ENCODE results near the gene OPCML. TPM values are rescaled to one million over a fixed set of nuclear protein-coding genes. Genes with fewer than 3 reads are reported as not detected.

OPCML gene
- total and polyA plus RNA-seq, 2 of the 13 experiments (the other 11 are each of a cell fraction or from before 2014, with no cell fraction given) = not detected

DNA sequence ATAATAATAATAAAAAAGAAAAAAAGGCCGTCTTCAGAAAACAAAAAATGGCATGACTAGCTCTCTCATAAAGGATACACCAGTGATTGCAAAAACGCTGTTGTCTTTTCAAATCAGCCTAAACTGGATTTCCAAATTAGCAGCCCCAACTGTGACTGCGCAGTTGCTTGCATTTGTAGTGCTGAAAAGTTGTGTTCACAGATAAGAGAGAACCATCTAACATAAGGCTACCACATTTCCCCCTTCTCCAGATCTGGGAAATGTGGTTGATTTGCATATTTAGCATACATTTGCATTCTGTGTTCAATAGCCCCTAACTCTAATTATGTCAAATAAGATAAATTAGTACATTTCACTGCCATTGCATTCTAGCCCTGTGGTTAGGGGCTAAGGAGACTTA lies 650.7 kb downstream of the OPCML start:
- ChIA-PET CTCF (ENCODE audit: low intra/inter-chr PET ratio, low total read pairs) (no interaction called here), POLR2A (no interaction called here)
- DNase-seq (ENCODE audit: low spot score) (no peak), ATAC-seq (no peak), FAIRE-seq (no peak)
- in situ Hi-C loops (cut with HindIII; ENCODE audit: extremely low pct_ligation_motif_present, low pct_unique_long_range_greater_than_20kb) = no loop called here
- intact Hi-C loops (cut with micrococcal nuclease; ENCODE audit: unreplicated experiment) = no loop called here
- no peak overlapping the region for H3K4me2 ChIP-seq (ENCODE audit: low read depth, low read length)
- no peaks in the 10 kb centered on the region for H3K79me2 ChIP-seq (ENCODE audit: insufficient read depth, low read length)
- no peak overlapping the region for H3K9ac ChIP-seq (ENCODE audit: insufficient read depth, low read depth, low read length)
- H3K9me3 ChIP-seq (ENCODE audit: low read length) = no peaks in the 10 kb centered on the region
- no peaks in the 10 kb centered on the region for H3K4me1 ChIP-seq (ENCODE audit: insufficient read depth, low read length)
- H3K27ac ChIP-seq (ENCODE audit: extremely low read length, insufficient read depth, low read length) = no peak overlapping the region
- H3K36me3 ChIP-seq (replicated peaks in 1 of 2; ENCODE audit: control insufficient read depth in 1 of 2, insufficient read depth in 2 of 2, low read length in 2 of 2) = no peaks in the 10 kb centered on the region
- H4K20me1 ChIP-seq (ENCODE audit: insufficient read depth, low read length) = no peaks in the 10 kb centered on the region
- H2AFZ ChIP-seq (ENCODE audit: low read length) = no peak overlapping the region
- 37% methylated on average over 3 of the region's 3 CpGs for WGBS (ENCODE audit: low lambda C conversion rate)
- H3K4me3 ChIP-seq (replicated peaks in 1 of 3; ENCODE audit: insufficient read depth in 1 of 3, low read depth in 2 of 3, low read length in 3 of 3) = no peak overlapping the region
- no peaks in the 10 kb centered on the region for H3K27me3 ChIP-seq (ENCODE audit: control insufficient read depth in 1 of 2, insufficient read depth in 2 of 2, low read length in 2 of 2)
- no peak for TF ChIP-seq KAT8 (CRISPR knock-in tag; IDR thresholded peaks at IDR 0.05)
- TF ChIP-seq, protein P1, sequence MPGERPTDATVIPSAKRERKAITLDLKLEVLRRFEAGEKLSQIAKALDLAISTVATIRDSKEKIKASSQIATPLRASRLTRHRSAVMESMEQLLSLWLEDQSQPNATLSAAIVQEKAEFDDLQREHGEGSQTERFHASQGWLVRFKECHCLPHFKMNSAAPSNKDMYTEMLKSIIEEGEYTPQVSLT (CRISPR knock-in tag; IDR thresholded peaks at IDR 0.05; ENCODE audit: borderline replicate concordance, low read depth) = no peak
- no peak for TF ChIP-seq FOXP1 (IDR thresholded peaks at IDR 0.05)
- no peak for TF ChIP-seq FOXP1 (CRISPR knock-in tag; IDR thresholded peaks at IDR 0.05)
- TF ChIP-seq, protein P2, sequence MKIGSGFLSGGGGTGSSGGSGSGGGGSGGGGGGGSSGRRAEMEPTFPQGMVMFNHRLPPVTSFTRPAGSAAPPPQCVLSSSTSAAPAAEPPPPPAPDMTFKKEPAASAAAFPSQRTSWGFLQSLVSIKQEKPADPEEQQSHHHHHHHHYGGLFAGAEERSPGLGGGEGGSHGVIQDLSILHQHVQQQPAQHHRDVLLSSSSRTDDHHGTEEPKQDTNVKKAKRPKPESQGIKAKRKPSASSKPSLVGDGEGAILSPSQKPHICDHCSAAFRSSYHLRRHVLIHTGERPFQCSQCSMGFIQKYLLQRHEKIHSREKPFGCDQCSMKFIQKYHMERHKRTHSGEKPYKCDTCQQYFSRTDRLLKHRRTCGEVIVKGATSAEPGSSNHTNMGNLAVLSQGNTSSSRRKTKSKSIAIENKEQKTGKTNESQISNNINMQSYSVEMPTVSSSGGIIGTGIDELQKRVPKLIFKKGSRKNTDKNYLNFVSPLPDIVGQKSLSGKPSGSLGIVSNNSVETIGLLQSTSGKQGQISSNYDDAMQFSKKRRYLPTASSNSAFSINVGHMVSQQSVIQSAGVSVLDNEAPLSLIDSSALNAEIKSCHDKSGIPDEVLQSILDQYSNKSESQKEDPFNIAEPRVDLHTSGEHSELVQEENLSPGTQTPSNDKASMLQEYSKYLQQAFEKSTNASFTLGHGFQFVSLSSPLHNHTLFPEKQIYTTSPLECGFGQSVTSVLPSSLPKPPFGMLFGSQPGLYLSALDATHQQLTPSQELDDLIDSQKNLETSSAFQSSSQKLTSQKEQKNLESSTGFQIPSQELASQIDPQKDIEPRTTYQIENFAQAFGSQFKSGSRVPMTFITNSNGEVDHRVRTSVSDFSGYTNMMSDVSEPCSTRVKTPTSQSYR (CRISPR knock-in tag; IDR thresholded peaks at IDR 0.05; ENCODE audit: borderline replicate concordance) = no peak
- TF ChIP-seq HMG20B (CRISPR knock-in tag; conservative IDR thresholded peaks at IDR 0.05) = no peak
- TF ChIP-seq, protein P3, sequence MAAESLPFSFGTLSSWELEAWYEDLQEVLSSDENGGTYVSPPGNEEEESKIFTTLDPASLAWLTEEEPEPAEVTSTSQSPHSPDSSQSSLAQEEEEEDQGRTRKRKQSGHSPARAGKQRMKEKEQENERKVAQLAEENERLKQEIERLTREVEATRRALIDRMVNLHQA (CRISPR knock-in tag; IDR thresholded peaks at IDR 0.05) = no peak
- no peak for TF ChIP-seq PLRG1 (conservative IDR thresholded peaks at IDR 0.05)
- TF ChIP-seq, protein P4, sequence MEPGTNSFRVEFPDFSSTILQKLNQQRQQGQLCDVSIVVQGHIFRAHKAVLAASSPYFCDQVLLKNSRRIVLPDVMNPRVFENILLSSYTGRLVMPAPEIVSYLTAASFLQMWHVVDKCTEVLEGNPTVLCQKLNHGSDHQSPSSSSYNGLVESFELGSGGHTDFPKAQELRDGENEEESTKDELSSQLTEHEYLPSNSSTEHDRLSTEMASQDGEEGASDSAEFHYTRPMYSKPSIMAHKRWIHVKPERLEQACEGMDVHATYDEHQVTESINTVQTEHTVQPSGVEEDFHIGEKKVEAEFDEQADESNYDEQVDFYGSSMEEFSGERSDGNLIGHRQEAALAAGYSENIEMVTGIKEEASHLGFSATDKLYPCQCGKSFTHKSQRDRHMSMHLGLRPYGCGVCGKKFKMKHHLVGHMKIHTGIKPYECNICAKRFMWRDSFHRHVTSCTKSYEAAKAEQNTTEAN (CRISPR knock-in tag; conservative IDR thresholded peaks at IDR 0.05) = no peak
- TF ChIP-seq, protein P5, sequence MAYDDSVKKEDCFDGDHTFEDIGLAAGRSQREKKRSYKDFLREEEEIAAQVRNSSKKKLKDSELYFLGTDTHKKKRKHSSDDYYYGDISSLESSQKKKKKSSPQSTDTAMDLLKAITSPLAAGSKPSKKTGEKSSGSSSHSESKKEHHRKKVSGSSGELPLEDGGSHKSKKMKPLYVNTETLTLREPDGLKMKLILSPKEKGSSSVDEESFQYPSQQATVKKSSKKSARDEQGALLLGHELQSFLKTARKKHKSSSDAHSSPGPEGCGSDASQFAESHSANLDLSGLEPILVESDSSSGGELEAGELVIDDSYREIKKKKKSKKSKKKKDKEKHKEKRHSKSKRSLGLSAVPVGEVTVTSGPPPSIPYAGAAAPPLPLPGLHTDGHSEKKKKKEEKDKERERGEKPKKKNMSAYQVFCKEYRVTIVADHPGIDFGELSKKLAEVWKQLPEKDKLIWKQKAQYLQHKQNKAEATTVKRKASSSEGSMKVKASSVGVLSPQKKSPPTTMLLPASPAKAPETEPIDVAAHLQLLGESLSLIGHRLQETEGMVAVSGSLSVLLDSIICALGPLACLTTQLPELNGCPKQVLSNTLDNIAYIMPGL (CRISPR knock-in tag; IDR thresholded peaks at IDR 0.05; ENCODE audit: borderline replicate concordance in 1 of 2, low read depth in 1 of 2) = no peak
- TF ChIP-seq, protein P6, sequence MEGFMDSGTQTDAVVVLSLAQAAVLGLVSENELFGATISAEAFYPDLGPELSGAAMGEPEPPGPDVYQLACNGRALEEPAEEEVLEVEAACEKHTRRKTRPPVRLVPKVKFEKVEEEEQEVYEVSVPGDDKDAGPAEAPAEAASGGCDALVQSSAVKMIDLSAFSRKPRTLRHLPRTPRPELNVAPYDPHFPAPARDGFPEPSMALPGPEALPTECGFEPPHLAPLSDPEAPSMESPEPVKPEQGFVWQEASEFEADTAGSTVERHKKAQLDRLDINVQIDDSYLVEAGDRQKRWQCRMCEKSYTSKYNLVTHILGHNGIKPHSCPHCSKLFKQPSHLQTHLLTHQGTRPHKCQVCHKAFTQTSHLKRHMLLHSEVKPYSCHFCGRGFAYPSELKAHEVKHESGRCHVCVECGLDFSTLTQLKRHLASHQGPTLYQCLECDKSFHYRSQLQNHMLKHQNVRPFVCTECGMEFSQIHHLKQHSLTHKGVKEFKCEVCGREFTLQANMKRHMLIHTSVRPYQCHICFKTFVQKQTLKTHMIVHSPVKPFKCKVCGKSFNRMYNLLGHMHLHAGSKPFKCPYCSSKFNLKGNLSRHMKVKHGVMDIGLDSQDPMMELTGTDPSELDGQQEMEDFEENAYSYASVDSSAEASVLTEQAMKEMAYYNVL (CRISPR knock-in tag; IDR thresholded peaks at IDR 0.05; ENCODE audit: borderline replicate concordance) = no peak
- no peak for TF ChIP-seq ZNF883 (CRISPR knock-in tag; IDR thresholded peaks at IDR 0.05; ENCODE audit: not compliant biosample characterization)
- no peak for TF ChIP-seq MIER3 (CRISPR knock-in tag; IDR thresholded peaks at IDR 0.05; ENCODE audit: borderline replicate concordance)
- TF ChIP-seq, protein P7, sequence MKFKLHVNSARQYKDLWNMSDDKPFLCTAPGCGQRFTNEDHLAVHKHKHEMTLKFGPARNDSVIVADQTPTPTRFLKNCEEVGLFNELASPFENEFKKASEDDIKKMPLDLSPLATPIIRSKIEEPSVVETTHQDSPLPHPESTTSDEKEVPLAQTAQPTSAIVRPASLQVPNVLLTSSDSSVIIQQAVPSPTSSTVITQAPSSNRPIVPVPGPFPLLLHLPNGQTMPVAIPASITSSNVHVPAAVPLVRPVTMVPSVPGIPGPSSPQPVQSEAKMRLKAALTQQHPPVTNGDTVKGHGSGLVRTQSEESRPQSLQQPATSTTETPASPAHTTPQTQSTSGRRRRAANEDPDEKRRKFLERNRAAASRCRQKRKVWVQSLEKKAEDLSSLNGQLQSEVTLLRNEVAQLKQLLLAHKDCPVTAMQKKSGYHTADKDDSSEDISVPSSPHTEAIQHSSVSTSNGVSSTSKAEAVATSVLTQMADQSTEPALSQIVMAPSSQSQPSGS (CRISPR knock-in tag; IDR thresholded peaks at IDR 0.05) = no peak
- no TSS peak for BruUV-seq (replicated peaks)

Measured in HepG2 (cell line).